H1 (cell line): ENCODE results near the gene LAMB3. TPM values are rescaled to one million over a fixed set of nuclear protein-coding genes. Genes with fewer than 3 reads are reported as not detected.

Experiments used
- CTCF ChIA-PET: fragments of 300-600 bp; sonication (Branson Sonifier 250); formaldehyde crosslinking; loops from one replicate; lab custom pipeline; 2021; ENCODE audit not compliant: partially characterized antibody; lab: Charles Lee
- POLR2A ChIA-PET: fragments of 300-600 bp; sonication (Branson Sonifier 250); formaldehyde crosslinking; loops from one replicate; lab custom pipeline; 2021; ENCODE audit warnings: inconsistent platforms; ENCODE audit not compliant: partially characterized antibody; lab: Charles Lee
- DNase-seq, 2 experiments: peaks; one replicate each; pipeline versions ENCODE4 v3.0.0 to v3.0.0-alpha.2; 2010 to 2022; ENCODE audit warnings: low spot score in 2 of 2, low read depth in 1 of 2, mixed read lengths in 1 of 2
- FAIRE-seq: peaks from 2 replicates; lab custom pipeline; 2011; peaks lifted over from hg19 to GRCh38; lab: Jason Lieb, UNC
- H2AFZ ChIP-seq: 2 replicates; pipeline ENCODE4 v1.8.1; 2012; ENCODE audit warnings: low read length, inconsistent platforms
- H2AK5ac ChIP-seq: 2 replicates; pipeline ENCODE4 v1.6.1; 2013; ENCODE audit warnings: low read depth, low read length
- H2BK120ac ChIP-seq: replicated peaks from 2 replicates; pipeline ENCODE3; 2013; ENCODE audit warnings: low read depth, low read length, inconsistent platforms
- H2BK12ac ChIP-seq: 2 replicates; pipeline ENCODE4 v1.6.1; 2013; ENCODE audit warnings: low read depth, low read length
- H2BK15ac ChIP-seq: 2 replicates; pipeline ENCODE4 v1.6.1; 2013; ENCODE audit warnings: low read length
- H2BK20ac ChIP-seq: 2 replicates; pipeline ENCODE4 v1.6.1; 2013; ENCODE audit warnings: low read length
- H2BK5ac ChIP-seq: 2 replicates; pipeline ENCODE4 v1.6.1; 2013; ENCODE audit warnings: low read depth, low read length
- H3K14ac ChIP-seq: 2 replicates; pipeline ENCODE4 v1.6.1; 2013; ENCODE audit warnings: inconsistent platforms; ENCODE audit not compliant: insufficient read length
- H3K18ac ChIP-seq: 2 replicates; pipeline ENCODE4 v1.6.1; 2013; ENCODE audit warnings: low read length; ENCODE audit errors: extremely low read depth
- H3K23ac ChIP-seq: 2 replicates; pipeline ENCODE4 v1.6.1; 2013; ENCODE audit warnings: inconsistent platforms; ENCODE audit not compliant: insufficient read length
- H3K23me2 ChIP-seq: 2 replicates; pipeline ENCODE4 v1.6.1; 2013; ENCODE audit warnings: low read depth, low read length
- H3K27ac ChIP-seq: 2 replicates; pipeline ENCODE4 v1.6.1; 2011; ENCODE audit warnings: low read depth, low read length, inconsistent platforms
- H3K27me3 ChIP-seq, 4 experiments: replicated peaks in 1 of 4; 1 replicate in 1 of 4; 2 replicates in 3 of 4; pipeline versions ENCODE4 v1.6.1 to v1.8.1; 2011 to 2013; ENCODE audit warnings: low read length in 3 of 4, mild to moderate bottlenecking in 3 of 4, inconsistent platforms in 2 of 4, mixed read lengths in 2 of 4, moderate library complexity in 1 of 4; ENCODE audit not compliant: control insufficient read depth in 3 of 4, insufficient read depth in 3 of 4; ENCODE audit errors: extremely low read depth in 1 of 4
- H3K36me3 ChIP-seq, 4 experiments: 2 replicates each; pipeline versions ENCODE4 v1.6.1 to v1.8.1; 2011 to 2013; ENCODE audit warnings: mild to moderate bottlenecking in 4 of 4, low read length in 3 of 4, moderate library complexity in 2 of 4, control low read depth in 1 of 4, inconsistent platforms in 1 of 4; ENCODE audit not compliant: insufficient read depth in 4 of 4, control insufficient read depth in 2 of 4
- H3K4ac ChIP-seq: replicated peaks from 2 replicates; pipeline ENCODE3; 2013; ENCODE audit warnings: low read length, low read depth, mixed read lengths, inconsistent platforms; ENCODE audit not compliant: insufficient read length
- H3K4me1 ChIP-seq, 4 experiments: replicated peaks in 1 of 4; 1 replicate in 1 of 4; 2 replicates in 3 of 4; pipeline versions ENCODE4 v1.6.1 to v1.8.1; 2011 to 2013; ENCODE audit warnings: low read length in 3 of 4, inconsistent platforms in 2 of 4, mixed read lengths in 1 of 4; ENCODE audit not compliant: insufficient read depth in 4 of 4, control insufficient read depth in 3 of 4
- H3K4me2 ChIP-seq, 2 experiments: 2 replicates each; pipeline versions ENCODE4 v1.6.1 to v1.8.1; 2011 to 2013; ENCODE audit warnings: low read depth in 2 of 2, low read length in 2 of 2, control low read depth in 1 of 2, inconsistent platforms in 1 of 2, mild to moderate bottlenecking in 1 of 2; ENCODE audit not compliant: insufficient read depth in 1 of 2
- H3K4me3 ChIP-seq, 4 experiments: fragments of 200-600, 300-600 bp in 1 of 4; sonication (generic), shearing (Covaris generic), sonication (Bioruptor Twin) in 1 of 4; 2 replicates each; pipeline versions ENCODE4 v1.5.1 to v1.8.1; 2011 to 2016; ENCODE audit warnings: low read length in 4 of 4, low read depth in 3 of 4, control low read depth in 2 of 4, inconsistent platforms in 2 of 4, mild to moderate bottlenecking in 2 of 4, mixed read lengths in 1 of 4, moderate library complexity in 1 of 4; ENCODE audit not compliant: insufficient read depth in 2 of 4; ENCODE audit errors: extremely low read depth in 1 of 4
- H3K56ac ChIP-seq: replicated peaks from 2 replicates; pipeline ENCODE3; 2013; ENCODE audit warnings: low read depth, mild to moderate bottlenecking, mixed read lengths, low read length, inconsistent platforms; ENCODE audit not compliant: insufficient read length
- H3K79me1 ChIP-seq: 2 replicates; pipeline ENCODE4 v1.6.1; 2013; ENCODE audit warnings: low read depth, low read length, control low read depth
- H3K79me2 ChIP-seq, 2 experiments: 2 replicates each; pipeline versions ENCODE4 v1.6.1 to v1.8.1; 2012 to 2013; ENCODE audit warnings: low read length in 2 of 2, mild to moderate bottlenecking in 2 of 2, inconsistent platforms in 1 of 2; ENCODE audit not compliant: insufficient read depth in 2 of 2, control insufficient read depth in 1 of 2
- H3K9ac ChIP-seq, 4 experiments: replicated peaks in 1 of 4; 1 replicate in 1 of 4; 2 replicates in 3 of 4; pipeline versions ENCODE4 v1.6.1 to v1.8.1; 2011 to 2013; ENCODE audit warnings: low read depth in 3 of 4, low read length in 3 of 4, control low read depth in 2 of 4, mild to moderate bottlenecking in 2 of 4, moderate library complexity in 2 of 4, inconsistent platforms in 1 of 4; ENCODE audit errors: extremely low read depth in 1 of 4
- H3K9me3 ChIP-seq, 2 experiments: 2 replicates each; pipeline versions ENCODE4 v1.6.1 to v1.8.1; 2012 to 2013; ENCODE audit warnings: mild to moderate bottlenecking in 2 of 2, moderate library complexity in 2 of 2, control low read depth in 1 of 2, inconsistent platforms in 1 of 2, low read depth in 1 of 2, low read length in 1 of 2, mixed read lengths in 1 of 2; ENCODE audit not compliant: insufficient read depth in 2 of 2
- H4K20me1 ChIP-seq, 2 experiments: replicated peaks in 1 of 2; 2 replicates each; pipeline versions ENCODE3 to v1.8.1; 2011 to 2013; ENCODE audit warnings: inconsistent platforms in 2 of 2, low read length in 2 of 2, mild to moderate bottlenecking in 1 of 2; ENCODE audit not compliant: insufficient read depth in 2 of 2, control insufficient read depth in 1 of 2
- H4K5ac ChIP-seq: 2 replicates; pipeline ENCODE4 v1.6.1; 2013; ENCODE audit warnings: low read length, low read depth, mixed read lengths, inconsistent platforms; ENCODE audit not compliant: insufficient read length
- H4K8ac ChIP-seq: 2 replicates; pipeline ENCODE4 v1.8.0; 2013; ENCODE audit warnings: mild to moderate bottlenecking, moderate library complexity, low read length, inconsistent platforms; ENCODE audit not compliant: insufficient read depth; ENCODE audit errors: extremely low read depth
- H4K91ac ChIP-seq: replicated peaks from 2 replicates; pipeline ENCODE3; 2013; ENCODE audit warnings: low read length, mixed read lengths, inconsistent platforms; ENCODE audit not compliant: insufficient read length
- CEBPB ChIP-seq: IDR thresholded peaks from 2 replicates; pipeline ENCODE4 v1.6.1; 2012; ENCODE audit warnings: low read depth, low read length
- EZH2 ChIP-seq: fragments of 200-600 bp; sonication (generic); IDR thresholded peaks from 2 replicates; pipeline ENCODE4 v1.7.1; 2012; ENCODE audit warnings: low read depth, mild to moderate bottlenecking, moderate library complexity, low read length, inconsistent platforms; ENCODE audit not compliant: severe bottlenecking
- NRF1 ChIP-seq: IDR thresholded peaks from 2 replicates; pipeline ENCODE4 v1.6.1; 2011; ENCODE audit warnings: mild to moderate bottlenecking, low read depth, low read length, improper control_type of control experiment
- RAD21 ChIP-seq, 2 experiments: IDR thresholded peaks in 1 of 2; conservative IDR thresholded peaks in 1 of 2; 2 replicates each; pipeline ENCODE4 v1.6.1; 2011; ENCODE audit warnings: low read depth in 2 of 2, low read length in 2 of 2, improper control_type of control experiment in 1 of 2, inconsistent platforms in 1 of 2, mild to moderate bottlenecking in 1 of 2, moderate library complexity in 1 of 2
- SP4 ChIP-seq: IDR thresholded peaks from 2 replicates; pipeline ENCODE4 v1.6.1; 2012; ENCODE audit warnings: low read length, inconsistent platforms
- TEAD4 ChIP-seq: IDR thresholded peaks from 2 replicates; pipeline ENCODE4 v1.6.1; 2012; ENCODE audit warnings: low read depth, low read length, inconsistent platforms, mixed read lengths
- YY1 ChIP-seq: IDR thresholded peaks from 2 replicates; pipeline ENCODE4 v1.6.1; 2011; ENCODE audit warnings: low read depth, mild to moderate bottlenecking, low read length
- WGBS, 2 experiments: shearing (Covaris generic) in 1 of 2; methylation state at CpG; one replicate each; pipeline versions ENCODE4 v1.1.6 to v1.1.7; 2013 to 2015; ENCODE audit warnings: low lambda C conversion rate in 2 of 2, mixed read lengths in 2 of 2, inconsistent platforms in 1 of 2, low coverage in 1 of 2, missing lambda C conversion rate in 1 of 2; ENCODE audit not compliant: insufficient replicate concordance in 2 of 2, insufficient coverage in 1 of 2, insufficient read length in 1 of 2; ENCODE audit errors: extremely low coverage in 1 of 2, missing lambda C conversion rate in 1 of 2; 5-methylcytosine and 5-hydroxymethylcytosine counted together
- polyA plus RNA-seq, 7 experiments: library from polyadenylated mRNA; depleted of rRNA in 3 of 7; stranded (reverse) in 5 of 7; unstranded in 2 of 7; fragments of >200 nt in 5 of 7; fragments of 200-250 nt in 2 of 7; gene quantifications; 1 replicate in 5 of 7; 2 replicates in 1 of 7; 4 replicates in 1 of 7; pipeline versions ENCODE4 v1.2.1 to v1.2.3, GENCODE V29; 2011 to 2013; ENCODE audit warnings: missing spikeins in 2 of 7, mixed read lengths in 2 of 7
- total RNA-seq: library from RNA; stranded (reverse); fragmentation: NEBNext Ultra II Directional; extraction: Animal tissue kit (Norgen Biotek cat#: 25700); gene quantifications from 2 replicates; pipeline ENCODE4 v1.2.1, GENCODE V29; 2021
- TF ChIP-seq, protein P1 (sequence below): IDR thresholded peaks from 2 replicates; pipeline ENCODE4 v1.6.1; 2011; ENCODE audit warnings: low read length, improper control_type of control experiment

LAMB3 gene
- total and polyA plus RNA-seq, 2 of the 8 experiments (the other 6 are each of a cell fraction or from before 2014, with no cell fraction given): 0.45 to 0.50 TPM

DNA sequence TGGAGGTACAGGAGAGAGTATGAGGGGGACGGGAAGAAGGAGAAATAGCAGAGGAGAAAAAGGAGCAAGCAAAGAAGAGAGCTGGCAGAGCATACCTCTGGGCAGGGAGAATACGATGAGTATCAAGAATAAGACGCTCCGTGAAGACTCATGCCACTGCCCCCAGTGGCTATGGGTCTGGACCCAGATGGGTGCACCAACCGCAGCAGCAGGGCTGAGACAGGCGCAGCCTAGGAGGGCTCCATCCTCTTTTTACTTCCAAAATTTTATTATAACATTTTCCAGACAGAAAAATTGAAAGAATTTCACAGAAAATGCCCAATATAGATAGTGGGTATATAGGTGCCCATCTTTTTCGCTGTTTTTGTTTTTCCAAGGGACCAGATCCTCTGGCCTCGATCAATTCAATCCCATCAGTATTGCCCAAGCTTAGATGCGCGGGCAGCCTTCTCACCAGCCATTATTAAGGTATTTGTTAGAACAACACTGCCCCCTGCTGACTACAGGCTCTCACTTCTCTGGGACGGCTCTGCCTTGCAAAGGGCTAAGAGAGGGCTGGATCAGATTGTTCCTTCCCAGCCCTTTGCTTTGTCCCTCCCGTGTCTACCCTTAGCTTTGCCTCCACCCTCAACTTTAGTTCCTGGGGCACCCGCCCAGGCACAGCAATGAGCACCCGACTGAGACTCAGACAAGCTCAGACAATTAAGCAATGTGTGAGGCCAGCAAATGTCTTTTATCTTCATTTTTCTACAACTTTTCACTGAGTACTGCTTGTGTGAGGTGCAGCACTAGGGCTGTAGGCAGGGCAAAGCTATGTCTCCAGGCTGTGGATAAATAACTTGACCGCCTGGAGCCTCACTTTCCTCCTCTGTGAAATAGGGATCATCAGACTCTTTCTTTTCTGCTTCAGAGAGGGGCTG is 86.2 kb downstream of the LAMB3 start:
- DNase-seq (peak; percentile 75 to 92), FAIRE-seq (peak; percentile 95)
- no peak overlapping the region for H3K27ac ChIP-seq
- H3K18ac ChIP-seq: no peak overlapping the region
- H3K79me1 ChIP-seq: no peaks in the 10 kb centered on the region
- no peaks in the 10 kb centered on the region; the same call in 1 of the 2 replicates for H3K23me2 ChIP-seq
- H4K5ac ChIP-seq: no peak overlapping the region
- H3K56ac ChIP-seq: no peak overlapping the region
- H2AK5ac ChIP-seq: no peak overlapping the region
- peaks cover 0 to 4% (median 2%) of the 10 kb centered on the region in 4 experiments; a peak in 4 of 7 replicates for H3K4me1 ChIP-seq
- H3K9me3 ChIP-seq: no peaks in the 10 kb centered on the region
- H2BK20ac ChIP-seq: no peak overlapping the region
- H3K36me3 ChIP-seq: no peaks in the 10 kb centered on the region
- H3K4me3 ChIP-seq: no peak overlapping the region
- H3K9ac ChIP-seq: no peak overlapping the region
- 45% methylated on average over 15 of the region's 15 CpGs; no CpG with 5 or more reads in 1 of the 2 experiments for WGBS, 2 experiments
- ChIA-PET POLR2A (interaction anchor here (1.0 kb wide), 1 partner anchor 18 kb away, joined by 3 read pairs; the partner anchor contains the start of gene CAMK1G), CTCF (interaction anchor here (0.5 to 8.0 kb wide), 67 partner anchors 9 to 1679 kb away, joined by 3 to 89 read pairs (median 4); partner anchors contain the start of gene CAMK1G)
- no peaks in the 10 kb centered on the region for H4K20me1 ChIP-seq
- H3K4ac ChIP-seq: peak overlapping the region; percentile 64
- H2BK120ac ChIP-seq: no peak overlapping the region
- no peak overlapping the region for H4K91ac ChIP-seq
- no peak overlapping the region for H2BK15ac ChIP-seq
- H3K23ac ChIP-seq: no peak overlapping the region
- no peak overlapping the region for H2BK5ac ChIP-seq
- H2BK12ac ChIP-seq: no peak overlapping the region
- no peak overlapping the region for H4K8ac ChIP-seq
- no peak overlapping the region for H3K14ac ChIP-seq
- no peaks in the 10 kb centered on the region for H3K79me2 ChIP-seq
- no peaks in the 10 kb centered on the region; a peak in 1 of 7 replicates for H3K27me3 ChIP-seq
- H3K4me2 ChIP-seq: no peak overlapping the region
- no peak overlapping the region; the same call in 1 of the 2 replicates for H2AFZ ChIP-seq
- TF ChIP-seq, protein P1, sequence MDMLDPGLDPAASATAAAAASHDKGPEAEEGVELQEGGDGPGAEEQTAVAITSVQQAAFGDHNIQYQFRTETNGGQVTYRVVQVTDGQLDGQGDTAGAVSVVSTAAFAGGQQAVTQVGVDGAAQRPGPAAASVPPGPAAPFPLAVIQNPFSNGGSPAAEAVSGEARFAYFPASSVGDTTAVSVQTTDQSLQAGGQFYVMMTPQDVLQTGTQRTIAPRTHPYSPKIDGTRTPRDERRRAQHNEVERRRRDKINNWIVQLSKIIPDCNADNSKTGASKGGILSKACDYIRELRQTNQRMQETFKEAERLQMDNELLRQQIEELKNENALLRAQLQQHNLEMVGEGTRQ: no peak
- TF ChIP-seq RAD21 (IDR thresholded peaks at IDR 0.05 in 1 of 2, conservative IDR thresholded peaks at IDR 0.05 in 1 of 2; ENCODE audit: low read depth in 2 of 2, low read length in 2 of 2): peak; percentile 82 to 88
- TF ChIP-seq TEAD4: peak; percentile 54; the same call in 1 of the 2 replicates
- TF ChIP-seq CEBPB: peak; percentile 81
- TF ChIP-seq YY1: peak; percentile 63
- TF ChIP-seq SP4: no peak
- TF ChIP-seq NRF1: peak; percentile 21; the same call in 1 of the 2 replicates
- TF ChIP-seq EZH2: no peak
